SK-N-SH (cell line): Measurements from ENCODE around the gene SH3PXD2B.

Experiments
- CTCF ChIP-seq: fragments of 200-600 bp; sonication (generic); IDR thresholded peaks from 2 replicates; pipeline ENCODE4 v1.6.1; 2017; ENCODE audit warnings: antibody characterized with exemption, mild to moderate bottlenecking, moderate library complexity
- EP300 ChIP-seq, 2 experiments: IDR thresholded peaks; 2 replicates each; pipeline versions ENCODE4 v1.4.0 to v1.6.1; 2012; ENCODE audit warnings: borderline replicate concordance in 1 of 2, low read depth in 1 of 2, low read length in 1 of 2
- EZH2phosphoT487 ChIP-seq: fragments of 200-600 bp; sonication (generic); IDR thresholded peaks from 2 replicates; pipeline ENCODE4 v1.6.1; 2017; ENCODE audit warnings: low read depth, mixed run types, mild to moderate bottlenecking, antibody characterized with exemption, moderate library complexity, borderline replicate concordance
- FOXJ3 ChIP-seq: sonication (generic); formaldehyde crosslinking; IDR thresholded peaks from 2 replicates; pipeline ENCODE4 v1.5.1; 2020; ENCODE audit warnings: mild to moderate bottlenecking, missing genetic modification reagents
- RFX5 ChIP-seq: IDR thresholded peaks from 2 replicates; pipeline ENCODE4 v1.6.1; 2012; ENCODE audit warnings: mild to moderate bottlenecking, improper control_type of control experiment, low read length
- SIN3A ChIP-seq: IDR thresholded peaks from 2 replicates; pipeline ENCODE4 v1.6.1; 2012; ENCODE audit warnings: low read depth, mild to moderate bottlenecking, low read length, moderate library complexity, borderline replicate concordance
- SMC3 ChIP-seq: IDR thresholded peaks from 2 replicates; pipeline ENCODE4 v1.6.1; 2012; ENCODE audit warnings: low read depth, low read length, improper control_type of control experiment
- TEAD4 ChIP-seq: IDR thresholded peaks from 2 replicates; pipeline ENCODE4 v1.4.0; 2012; ENCODE audit warnings: mild to moderate bottlenecking, borderline replicate concordance; ENCODE audit not compliant: insufficient read depth
- YY1 ChIP-seq: IDR thresholded peaks from 2 replicates; pipeline ENCODE4 v1.4.0; 2012; ENCODE audit warnings: low read depth, mild to moderate bottlenecking

DNA sequence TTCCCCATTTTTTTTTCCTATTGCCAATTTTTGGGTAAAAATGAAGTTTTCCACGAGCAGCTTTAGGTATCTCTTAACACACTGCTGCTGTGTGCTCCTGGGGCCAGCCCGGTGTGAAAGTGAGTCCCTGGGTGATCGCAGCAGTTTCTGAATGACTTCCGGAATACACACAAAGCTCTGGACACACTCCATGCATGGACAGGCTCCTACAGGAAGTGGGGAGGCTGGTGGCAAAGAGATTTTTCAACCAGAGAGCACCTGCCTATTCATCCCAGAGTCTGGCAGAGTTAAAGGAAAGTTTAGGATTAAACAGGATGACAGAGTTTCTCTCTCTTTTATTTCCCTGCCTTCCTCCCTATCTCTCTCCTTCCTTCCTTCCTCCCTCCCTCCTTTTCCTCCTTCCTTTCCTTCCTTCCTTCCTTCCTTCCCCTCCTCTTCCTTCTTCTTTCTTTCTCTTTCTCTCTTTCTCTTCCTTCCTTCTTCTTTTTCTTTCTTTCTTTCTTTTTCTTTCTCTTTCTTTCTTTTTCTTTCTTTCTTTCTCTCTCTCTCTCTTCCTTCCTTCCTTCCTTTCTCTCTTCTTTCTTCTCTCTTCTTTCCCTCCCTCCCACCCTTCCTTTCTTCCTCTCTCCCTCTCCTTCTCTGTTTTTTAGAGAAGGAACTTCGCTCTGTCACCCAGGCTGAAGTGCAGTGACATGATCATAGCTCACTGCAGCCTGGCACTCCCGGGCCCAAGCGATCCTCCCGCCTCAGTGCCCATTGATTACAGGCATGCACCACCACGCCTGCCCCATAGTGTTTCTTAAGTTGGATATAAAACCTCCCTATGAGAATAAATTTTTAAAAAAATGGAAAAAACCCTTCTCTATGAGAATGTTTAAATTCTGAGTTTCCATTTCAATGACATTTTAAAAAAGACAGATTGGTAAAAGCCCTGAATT is 132.0 kb downstream of the SH3PXD2B start:
- TF ChIP-seq SIN3A (no peak), CTCF (no peak), RFX5 (no peak), EP300 (IDR thresholded peaks at IDR 0.05; ENCODE audit: borderline replicate concordance in 1 of 2, low read depth in 1 of 2, low read length in 1 of 2) (no peak), YY1 (no peak), EZH2phosphoT487 (no peak), TEAD4 (no peak), SMC3 (no peak), FOXJ3 (no peak)
